Measurements from ENCODE around the gene CYFIP1. TPM values are rescaled to one million over a fixed set of nuclear protein-coding genes. Genes with fewer than 3 reads are reported as not detected.

Gene CYFIP1
- total RNA-seq, 1 donor from 2014 or later: 118 TPM

DNA sequence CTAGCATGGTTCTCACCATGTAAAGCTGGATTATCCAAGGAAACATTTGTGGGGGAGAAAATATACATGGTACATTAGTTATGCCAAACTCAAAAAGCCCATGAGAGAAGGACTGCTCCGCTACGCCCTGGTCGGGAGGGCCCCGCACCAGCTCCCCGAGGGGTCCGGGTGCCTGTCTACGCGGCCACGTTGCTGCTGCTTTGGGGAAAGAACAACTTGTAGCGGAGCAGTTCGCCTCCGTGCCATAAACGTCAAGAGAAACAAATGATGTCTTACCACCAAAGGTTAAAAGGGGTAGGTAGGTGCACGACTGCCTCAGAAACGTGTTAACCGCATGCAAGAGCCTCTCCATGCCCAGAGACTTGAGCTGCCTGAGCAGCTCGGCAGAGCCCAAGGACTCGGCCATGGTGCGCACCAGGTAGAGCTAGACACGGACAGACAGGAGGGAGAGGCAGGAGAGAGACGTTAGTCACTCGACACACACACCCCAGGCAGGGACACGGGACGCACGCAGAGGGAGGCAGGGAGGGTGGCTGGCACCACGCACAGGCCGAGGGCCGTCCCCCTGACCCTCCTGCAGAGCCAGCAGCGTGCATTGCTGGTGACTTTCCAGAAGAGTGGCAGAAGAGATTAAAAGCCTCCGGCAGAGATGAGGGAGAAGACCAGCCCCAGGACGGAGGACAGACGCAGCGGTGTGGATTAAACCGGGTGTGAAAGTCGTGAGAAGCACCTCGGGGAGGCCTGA lies 63.4 kb downstream of the CYFIP1 start:
- ATAC-seq: no peak

DNA sequence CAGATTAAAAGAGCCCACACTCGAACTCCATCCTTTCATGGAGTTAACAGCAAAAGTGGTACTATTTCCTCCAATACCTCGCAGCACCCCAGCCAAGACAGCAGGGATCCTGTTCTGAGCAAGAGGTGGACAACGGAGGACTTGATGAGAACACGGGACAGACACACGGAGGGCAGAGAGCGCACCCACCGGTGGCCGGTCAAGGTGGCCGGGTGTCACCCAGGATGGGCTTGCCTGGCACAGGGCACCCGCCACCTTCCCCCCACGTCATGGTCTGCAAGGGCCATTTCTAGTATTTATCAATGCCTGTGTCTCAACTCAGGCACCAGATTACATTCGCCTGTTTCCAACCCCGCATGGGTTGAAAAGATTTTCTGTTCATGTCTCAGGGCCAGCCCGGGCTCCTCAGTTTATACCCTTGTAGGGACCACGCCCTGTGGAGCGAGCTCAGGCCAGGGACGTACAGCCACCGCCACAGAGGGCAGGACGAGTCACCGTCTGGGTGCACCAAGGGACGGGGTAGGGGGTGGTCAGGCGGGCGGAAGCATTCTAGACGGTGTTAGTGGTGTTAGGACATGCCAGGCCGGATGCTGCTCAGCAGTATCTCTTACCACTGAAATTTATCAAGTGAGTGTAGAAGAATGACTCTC lies 64.2 kb downstream of the CYFIP1 start:
- ATAC-seq: peak; percentile 12

DNA sequence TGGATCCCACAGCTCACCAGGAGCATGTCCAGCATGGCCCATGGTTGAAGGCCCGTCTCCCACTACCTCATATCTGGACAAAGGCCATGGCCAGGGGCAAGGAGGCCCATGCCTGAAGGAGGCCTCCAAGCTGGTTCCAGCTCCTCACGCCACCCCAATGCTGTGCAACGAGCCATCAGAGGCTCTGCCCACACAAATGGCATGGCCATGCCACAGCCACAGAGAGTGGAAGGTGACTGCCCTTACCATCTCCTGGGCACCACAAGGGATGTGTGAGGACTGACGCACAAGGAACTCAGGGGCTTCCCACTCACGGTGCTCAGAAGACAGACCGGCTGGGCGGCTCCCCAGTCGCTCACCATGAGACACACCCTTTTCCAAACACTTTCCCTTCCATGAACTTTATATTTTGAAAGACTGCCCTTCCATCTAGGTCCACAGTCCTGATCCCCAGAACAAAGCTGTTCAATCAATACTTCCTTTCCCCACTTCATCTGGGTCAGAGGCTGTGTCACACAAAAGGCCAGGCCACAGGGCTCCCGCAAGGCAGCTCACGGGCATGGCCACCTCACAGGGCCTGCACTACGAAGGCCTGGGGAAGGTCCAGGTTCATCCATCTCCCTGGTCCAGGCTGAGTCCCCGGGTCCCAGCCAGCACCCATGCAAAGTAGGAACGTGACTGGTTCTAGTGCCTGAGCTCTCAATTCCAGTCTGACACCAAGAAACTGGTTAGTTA lies 66.4 kb downstream of the CYFIP1 start:
- ATAC-seq: no peak

DNA sequence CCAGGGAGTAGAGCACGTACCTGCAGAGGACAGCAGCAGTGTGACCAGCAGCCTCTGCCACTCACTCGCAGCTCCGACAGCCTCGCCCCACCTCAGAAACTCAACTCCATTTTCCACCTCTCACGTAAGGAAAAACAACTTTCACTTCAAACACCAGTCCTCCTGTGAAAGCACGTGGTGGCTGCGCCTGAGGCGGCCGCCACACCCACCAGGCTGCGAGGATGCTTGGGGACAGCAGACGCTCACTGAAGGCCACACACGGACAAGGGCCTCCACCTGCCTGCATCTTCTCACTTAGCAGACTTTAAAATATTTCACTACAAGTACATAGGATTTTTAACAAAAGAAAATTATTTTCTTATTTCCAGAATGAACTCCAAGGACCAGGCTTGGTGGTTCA lies 67.9 kb downstream of the CYFIP1 start:
- ATAC-seq: no peak

DNA sequence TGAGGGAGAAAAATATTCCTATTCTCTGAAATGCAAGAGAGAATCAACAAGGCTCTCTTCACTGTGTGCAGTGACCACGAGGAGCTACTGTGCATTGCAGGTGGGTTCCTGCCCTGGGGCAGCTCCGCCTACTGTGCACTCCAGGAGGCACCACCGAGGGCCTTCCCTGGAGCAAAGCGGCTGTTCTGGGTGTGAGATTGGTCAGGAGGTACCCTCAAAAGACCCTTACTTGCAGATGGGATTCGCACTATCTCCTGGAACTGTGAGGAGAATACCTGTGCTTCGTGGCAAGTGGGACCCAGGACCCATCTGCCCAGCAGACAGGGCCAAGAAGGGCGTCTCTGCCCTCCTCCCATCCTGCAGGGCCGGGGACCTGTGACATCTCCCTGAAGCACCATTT lies 68.9 kb downstream of the CYFIP1 start:
- no peak for ATAC-seq

DNA sequence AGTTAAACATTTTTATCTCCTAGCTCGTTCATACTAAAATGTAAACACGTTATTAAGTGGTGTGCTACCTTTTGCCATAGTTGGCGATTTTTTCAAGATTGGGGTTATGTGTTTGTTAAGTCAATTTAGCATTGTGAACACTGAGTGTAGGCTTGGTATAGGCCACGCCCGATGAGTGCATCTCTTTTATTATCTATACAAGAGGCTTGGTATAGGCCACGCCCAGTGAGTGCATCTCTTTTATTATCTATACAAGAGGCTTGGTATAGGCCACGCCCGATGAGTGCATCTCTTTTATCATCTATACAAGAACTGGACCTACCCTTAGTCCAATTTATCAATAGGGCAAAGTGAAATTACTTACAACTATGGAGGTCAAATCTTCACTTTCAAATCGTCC lies 71.3 kb downstream of the CYFIP1 start:
- no peak for ATAC-seq

DNA sequence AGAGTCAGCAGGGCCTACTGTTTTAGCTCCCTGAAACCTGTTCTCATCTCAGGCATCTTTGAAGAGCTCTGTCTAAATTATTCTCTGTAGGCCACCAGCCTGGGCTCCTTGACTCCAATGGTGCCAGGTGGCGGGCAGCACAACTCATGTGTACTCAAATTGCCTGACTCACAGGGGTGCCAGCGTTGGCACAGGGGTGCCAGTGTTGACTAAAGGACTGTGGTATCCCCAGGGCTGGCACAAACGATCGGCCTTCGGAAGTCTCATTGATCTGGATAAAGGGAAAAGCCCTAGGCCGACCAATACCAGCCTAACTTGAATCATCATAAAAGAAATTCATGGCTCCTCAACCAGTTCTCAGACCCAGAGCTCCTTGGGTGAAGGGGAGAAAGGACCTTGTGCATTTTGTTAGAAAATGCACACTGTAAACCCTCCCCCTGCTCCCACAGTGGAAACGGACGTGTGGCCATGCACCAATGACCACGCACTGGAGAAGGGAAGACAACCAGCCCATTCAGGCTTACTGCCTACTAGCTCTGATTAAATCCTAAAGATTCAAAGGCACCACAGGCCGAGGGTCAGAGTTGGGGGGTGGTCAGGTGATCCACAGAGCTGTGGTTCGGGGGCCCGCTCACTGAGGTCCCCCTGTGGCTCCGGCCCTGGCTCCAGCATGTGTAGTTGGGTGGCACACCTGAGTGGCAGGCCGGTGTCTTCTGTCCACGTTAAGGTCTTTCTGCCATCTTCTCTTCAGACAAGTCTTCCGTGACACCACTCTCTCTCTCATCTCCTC lies 72.8 kb downstream of the CYFIP1 start:
- ATAC-seq: no peak

DNA sequence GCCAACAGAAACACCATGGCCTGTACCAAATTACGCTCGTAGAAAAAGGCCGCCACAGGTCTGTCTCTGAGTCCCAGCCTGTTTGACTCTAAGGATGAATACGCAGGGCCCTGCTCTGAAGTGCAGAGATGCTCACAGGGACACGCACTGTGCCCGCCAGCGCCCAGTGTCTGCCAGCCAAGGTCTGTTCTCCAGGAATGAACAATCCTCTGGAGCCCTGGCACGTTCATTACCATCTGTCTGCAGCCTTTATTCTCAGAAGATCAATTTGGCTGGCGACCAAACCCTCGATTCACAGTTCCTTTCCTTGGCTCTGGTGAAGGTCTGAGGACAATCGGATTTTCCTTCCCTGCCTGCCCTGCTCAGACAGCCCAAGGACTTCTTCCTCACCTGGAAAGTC lies 75.4 kb downstream of the CYFIP1 start:
- no peak for ATAC-seq

DNA sequence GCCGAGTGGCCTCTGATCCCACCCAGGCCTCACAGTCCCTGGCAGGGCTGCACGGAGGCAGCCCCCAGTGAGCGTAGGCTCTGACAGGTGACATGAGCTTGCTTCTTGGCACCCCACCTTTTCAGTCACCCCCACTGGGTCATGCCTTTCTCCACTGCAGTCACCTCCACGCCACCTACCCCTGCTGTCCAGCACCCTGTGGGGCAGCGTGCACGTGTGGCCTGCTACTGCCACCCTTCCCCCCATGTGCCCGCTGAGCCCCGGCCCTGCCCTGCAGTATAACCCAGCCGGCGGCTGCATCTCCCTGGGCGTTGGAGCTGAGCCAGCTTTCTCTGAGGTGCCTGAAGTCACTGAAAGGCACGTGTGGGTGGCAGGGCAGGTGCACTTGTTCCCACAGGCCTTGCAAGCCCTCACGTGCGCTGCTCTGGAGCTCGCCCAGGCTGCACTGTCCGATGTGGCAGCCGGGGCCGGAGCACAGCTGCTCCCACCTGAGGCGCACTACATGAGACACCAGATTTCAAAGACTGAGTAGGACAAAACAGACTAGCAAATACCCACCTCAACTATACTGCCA lies 76.1 kb downstream of the CYFIP1 start:
- peak; percentile 39 for ATAC-seq

DNA sequence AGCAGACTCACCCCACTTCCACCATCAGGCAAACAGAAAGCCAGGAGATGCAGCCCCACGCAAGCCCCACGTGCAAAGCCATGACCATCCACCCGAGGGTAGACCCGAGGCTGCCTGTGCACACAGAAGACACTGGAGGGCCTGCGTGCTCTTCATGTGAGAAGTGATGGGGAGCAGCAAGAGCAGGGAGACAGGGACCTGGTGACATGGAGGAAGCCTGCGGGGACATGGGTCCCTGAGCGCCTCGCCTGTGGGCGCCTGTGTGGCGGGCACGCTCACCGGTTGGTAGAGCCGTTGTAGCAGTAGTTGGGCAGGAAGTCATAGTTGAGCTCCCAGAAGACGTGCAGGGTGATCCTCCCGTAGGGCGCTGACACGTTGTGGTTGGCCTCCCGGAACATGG lies 76.7 kb downstream of the CYFIP1 start:
- peak; percentile 14 for ATAC-seq

DNA sequence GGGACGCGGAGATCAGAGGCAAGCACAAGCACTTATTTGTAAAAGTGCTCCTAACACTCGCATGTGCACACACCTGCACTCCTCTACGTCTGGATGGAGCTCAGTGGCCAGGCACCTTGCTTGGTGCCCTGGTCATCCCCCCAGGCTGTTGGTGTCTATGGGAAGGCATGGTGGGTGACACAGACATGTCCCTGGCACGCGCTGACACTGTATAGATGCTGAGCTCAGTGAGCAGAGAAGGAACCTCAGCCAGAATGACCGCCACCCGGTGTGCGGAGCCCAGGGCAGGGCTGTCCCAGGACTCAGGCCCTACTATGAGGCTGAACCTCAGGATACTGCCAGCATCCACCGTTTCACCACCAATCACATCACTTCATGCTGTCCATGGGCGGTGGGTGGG lies 77.2 kb downstream of the CYFIP1 start:
- no peak for ATAC-seq

DNA sequence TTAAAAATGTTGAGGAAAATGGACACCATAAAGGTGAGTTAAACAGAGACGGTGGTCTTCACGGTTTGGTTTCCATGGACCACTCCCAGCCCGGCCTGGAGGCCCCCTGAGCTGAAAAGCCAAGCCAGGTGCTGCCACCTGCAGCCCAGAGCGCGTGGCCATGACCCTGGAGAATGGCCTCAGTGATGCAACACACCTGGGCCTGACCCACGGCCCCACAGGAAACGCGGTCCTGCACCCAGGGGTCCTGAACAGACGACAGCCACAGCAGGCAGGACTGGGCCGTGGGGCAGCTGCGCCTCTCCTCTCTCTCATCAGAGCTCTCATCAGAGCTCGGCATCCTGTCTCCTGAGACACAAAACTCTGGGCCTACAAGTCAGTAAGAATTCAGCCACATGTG lies 77.6 kb downstream of the CYFIP1 start:
- ATAC-seq: no peak

DNA sequence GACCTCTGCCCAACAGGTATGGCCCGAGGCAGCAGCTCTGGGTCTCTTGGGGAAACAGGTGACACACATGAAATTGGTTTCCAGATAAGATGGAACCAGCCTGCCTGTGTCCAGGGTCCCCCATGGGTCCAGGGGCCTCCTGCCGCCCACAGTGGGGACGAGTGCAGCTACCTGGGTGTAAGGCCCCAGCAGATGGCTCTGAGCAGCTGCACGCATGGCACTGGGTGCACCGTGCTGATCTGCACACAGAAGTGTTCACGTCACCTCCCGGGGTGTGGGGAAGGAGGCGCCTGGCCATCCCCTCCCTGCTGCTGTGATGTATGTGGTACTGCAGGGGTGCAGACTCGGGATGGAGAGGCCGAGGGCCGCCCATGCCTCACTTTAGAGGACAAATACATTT lies 78.1 kb downstream of the CYFIP1 start:
- ATAC-seq: peak; percentile 6

DNA sequence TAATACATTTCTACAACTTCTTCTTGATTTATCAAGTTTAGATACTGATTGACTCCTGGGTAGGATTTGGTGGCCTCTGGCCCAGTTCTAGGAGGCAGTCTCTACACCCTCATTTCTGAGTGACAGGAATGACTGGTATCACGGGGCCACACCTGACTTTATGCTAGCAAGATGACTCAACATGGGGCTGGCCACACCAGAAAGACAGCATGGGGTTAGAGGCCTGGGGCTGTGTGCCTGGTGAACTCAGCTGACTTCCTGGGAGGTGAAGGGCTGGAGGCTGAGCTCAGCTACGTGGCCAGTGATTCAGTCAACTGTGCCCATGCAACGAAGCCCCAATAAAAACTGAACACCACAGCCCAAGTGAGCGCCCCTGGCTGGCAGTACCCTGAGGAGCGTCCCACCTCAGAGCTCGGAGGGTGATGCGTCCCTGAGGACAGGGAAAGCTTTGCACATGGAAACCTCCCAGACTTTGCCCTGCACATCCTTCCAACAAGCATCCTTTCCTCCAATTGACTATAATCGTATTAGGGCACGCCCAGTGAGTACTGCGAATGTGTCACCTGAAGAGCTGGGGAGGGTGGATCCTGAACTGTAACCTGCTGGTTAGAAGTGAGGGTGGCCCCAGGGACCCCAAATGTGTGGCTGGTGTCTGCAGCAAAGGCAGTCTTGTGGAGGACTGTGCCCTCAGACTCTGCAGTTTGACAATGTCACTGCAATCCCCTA lies 84.5 kb downstream of the CYFIP1 start:
- ATAC-seq: peak; percentile 99

DNA sequence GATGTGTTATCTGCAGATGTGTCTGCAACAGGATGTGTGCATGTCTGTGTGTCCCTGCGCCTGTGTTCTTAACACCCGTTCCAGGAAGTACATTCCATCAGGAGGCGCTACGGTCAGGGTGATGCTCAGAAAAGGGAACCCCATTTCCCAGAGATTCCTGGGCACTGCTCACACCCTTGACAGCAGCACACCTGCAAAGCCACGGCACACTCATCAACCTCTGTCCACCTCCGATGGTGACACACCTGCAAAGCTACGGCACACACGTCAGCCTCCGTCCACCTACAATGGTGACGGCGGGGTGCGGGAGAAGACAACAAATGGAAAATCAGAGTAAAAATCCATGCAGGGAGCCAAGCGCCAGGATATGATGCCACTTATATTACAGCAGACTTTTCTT lies 86.3 kb downstream of the CYFIP1 start:
- ATAC-seq: no peak

DNA sequence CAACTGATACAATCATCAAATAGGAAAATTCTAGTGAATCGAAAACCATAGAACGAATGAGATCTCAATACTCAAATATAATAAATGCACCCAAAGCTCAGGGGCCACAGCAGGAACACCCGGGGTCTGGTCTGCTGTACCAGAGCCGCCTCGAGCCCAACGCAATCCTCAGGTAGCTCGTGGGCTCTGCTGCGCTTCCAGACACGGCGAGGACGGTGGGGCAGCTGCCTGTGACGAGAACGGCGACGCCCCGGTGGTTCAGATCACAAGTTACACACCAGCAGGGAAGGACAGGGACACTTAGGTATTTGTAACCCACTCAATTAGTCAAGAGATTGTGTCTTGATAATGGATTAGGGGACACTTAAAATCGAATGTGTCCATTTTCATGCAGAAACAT lies 87.1 kb downstream of the CYFIP1 start:
- ATAC-seq: no peak

DNA sequence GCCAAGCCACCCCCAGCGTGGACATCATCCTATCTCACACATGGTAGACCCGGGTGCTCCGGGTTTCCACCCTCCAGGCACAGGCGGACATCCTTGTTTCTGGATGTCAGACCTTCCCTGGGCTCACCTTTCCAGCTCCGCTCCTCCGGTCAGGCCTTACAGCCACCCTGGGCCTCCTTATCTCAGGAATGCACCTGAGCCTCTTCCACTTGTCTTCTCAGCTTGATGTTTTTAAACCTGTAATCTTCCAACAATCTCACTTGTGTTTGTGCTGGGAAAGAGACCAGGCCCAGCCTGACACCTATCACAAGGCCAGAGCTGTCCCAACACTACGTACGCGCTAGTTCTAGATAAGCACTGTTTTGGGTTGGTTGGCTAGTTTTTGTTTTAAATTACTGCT lies 87.8 kb downstream of the CYFIP1 start:
- ATAC-seq: no peak

DNA sequence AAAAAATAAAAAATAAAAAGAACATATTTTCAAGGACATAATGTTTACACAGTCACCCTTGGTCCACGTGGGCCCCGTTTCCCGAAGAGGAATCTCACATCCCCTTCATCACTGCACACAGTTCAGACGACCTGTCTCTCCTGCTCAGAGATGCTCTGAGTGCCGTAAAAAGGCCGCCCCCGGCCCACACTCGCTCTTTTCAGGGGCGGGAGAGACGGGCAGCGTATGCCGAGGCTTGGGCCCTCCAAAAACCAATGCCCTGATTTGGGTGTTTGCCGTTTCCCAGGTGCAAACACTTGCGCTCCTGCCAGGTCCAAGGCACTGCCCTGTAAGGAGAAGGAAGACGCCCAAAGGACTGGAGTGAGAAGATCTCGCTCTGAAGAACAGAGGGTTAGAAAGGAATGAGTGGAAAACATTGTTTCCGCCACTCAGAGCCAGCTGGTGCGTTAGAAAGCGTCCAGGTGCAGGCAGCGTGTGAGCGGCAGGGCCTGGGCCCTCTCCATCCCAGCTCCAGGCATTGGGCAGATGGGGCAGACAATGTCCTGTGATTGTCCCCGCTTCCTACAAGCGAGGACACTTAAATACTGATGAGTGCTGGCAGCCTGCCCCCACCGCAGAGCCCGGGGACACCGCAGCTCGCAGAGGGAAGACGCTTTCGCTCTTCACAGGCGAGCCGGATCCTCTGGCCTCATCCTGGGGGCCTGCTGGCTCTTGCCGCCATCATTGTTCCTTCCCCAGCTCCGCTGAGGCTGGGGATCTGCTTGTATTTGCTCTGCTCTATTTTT lies 88.5 kb downstream of the CYFIP1 start:
- no peak for ATAC-seq

DNA sequence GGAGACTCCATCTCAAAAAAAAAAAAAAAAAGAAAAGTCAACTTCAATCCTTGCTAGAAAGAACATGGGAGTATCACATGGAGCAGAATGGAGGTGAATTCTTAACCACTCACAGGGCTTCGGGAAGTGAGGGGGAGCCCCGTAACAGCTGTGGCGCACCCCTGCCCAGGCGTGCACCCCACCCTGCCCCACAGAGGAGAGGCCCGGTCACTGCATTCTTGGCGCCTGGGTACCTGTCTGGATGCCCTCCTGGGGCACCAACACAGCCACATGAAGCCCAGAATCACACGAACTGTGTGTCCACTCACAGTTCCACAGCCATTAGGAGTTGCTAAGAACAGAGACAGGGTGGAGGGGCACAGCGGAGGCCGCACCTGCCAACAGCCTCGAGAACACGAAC lies 89.9 kb downstream of the CYFIP1 start:
- ATAC-seq: no peak

DNA sequence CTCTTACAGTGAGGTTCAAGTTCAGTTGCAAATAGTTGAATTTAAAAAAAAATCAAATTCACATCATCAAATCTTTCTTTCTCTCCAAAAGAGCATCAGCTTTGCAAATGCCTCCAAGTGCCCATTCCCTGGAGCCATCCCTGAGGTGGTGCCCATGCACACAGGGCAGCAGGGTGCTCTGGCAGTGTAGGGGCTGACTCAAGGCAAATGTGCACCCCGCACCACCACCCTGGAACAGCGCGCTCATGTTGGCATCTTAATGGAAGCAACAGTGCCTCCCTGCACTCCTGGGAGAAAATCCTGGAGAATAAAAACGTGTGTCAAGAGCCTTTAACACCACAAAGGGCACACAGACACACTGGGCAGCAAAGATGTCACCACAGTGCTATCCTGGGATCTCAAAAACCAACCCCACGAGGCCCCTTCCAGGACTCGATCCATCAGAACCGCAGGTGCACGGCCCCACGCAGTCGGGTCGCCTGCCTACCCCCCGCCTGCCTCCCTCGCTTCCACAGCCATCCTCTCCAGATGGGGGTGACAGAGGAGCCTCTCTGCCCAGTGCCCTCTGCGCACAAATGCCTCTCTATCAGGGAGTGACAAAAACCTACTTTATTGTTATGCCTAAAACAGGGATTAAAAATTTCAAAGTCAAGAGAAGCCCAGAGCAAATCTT lies 90.9 kb downstream of the CYFIP1 start:
- no peak for ATAC-seq

Measured in esophagus mucosa (tissue), 1 donor.